Panc1 (cell line): ENCODE results near the gene NDNF. TPM values are rescaled to one million over a fixed set of nuclear protein-coding genes. Genes with fewer than 3 reads are reported as not detected.

ENCODE experiments used
- ATAC-seq: fragments of 200-7000 bp; cut with Tn5 transposase; 2 replicates; pipeline ENCODE4 v1.9.1; 2020; ENCODE audit warnings: mild to moderate bottlenecking, moderate library complexity
- BruUV-seq: library from RNA; stranded (reverse); fragments of 400-500 nt; replicated peaks from 2 replicates; lab custom pipeline; 2021; lab: Mats Ljungman, UMichigan
- CTCF ChIA-PET: fragments of 300-600 bp; sonication (Branson Sonifier 250); formaldehyde crosslinking; loops from one replicate; lab custom pipeline; 2022; ENCODE audit warnings: antibody characterized with exemption; lab: Charles Lee
- POLR2A ChIA-PET: fragments of 300-600 bp; sonication (Branson Sonifier 250); formaldehyde crosslinking; loops from one replicate; lab custom pipeline; 2022; ENCODE audit warnings: antibody characterized with exemption; lab: Charles Lee
- DNase-seq: peaks from one replicate; pipeline ENCODE4 v3.0.0-alpha.2; 2010; ENCODE audit warnings: low read depth, low spot score
- H3K27ac ChIP-seq: 2 replicates; pipeline ENCODE4 v1.5.1; 2011; ENCODE audit warnings: mild to moderate bottlenecking, low read length, inconsistent platforms
- H3K27me3 ChIP-seq: fragments of 200-500 bp; sonication (Bioruptor generic); 2 replicates; pipeline ENCODE4 v1.6.0; 2014; ENCODE audit warnings: low read length, inconsistent platforms; ENCODE audit not compliant: control insufficient read depth, insufficient read depth
- H3K36me3 ChIP-seq: fragments of 200-500 bp; sonication (Bioruptor generic); 2 replicates; pipeline ENCODE4 v1.5.1; 2014; ENCODE audit warnings: inconsistent platforms, mild to moderate bottlenecking, low read length, moderate library complexity; ENCODE audit not compliant: control insufficient read depth, insufficient read depth
- H3K4me1 ChIP-seq: 2 replicates; pipeline ENCODE4 v1.5.1; 2011; ENCODE audit warnings: inconsistent platforms, mild to moderate bottlenecking, low read length, moderate library complexity; ENCODE audit not compliant: control insufficient read depth, insufficient read depth
- H3K4me3 ChIP-seq, 2 experiments: 2 replicates each; pipeline ENCODE4 v1.5.1; 2011 to 2012; ENCODE audit warnings: low read depth in 2 of 2, low read length in 2 of 2, mild to moderate bottlenecking in 2 of 2, inconsistent platforms in 1 of 2, moderate library complexity in 1 of 2
- H3K9me3 ChIP-seq: fragments of 200-500 bp; sonication (Bioruptor generic); 2 replicates; pipeline ENCODE4 v1.5.1; 2014; ENCODE audit warnings: low read depth, mild to moderate bottlenecking, inconsistent platforms, low read length, moderate library complexity; ENCODE audit not compliant: control insufficient read depth, insufficient read depth
- POLR2AphosphoS5 ChIP-seq: IDR thresholded peaks from 2 replicates; pipeline ENCODE4 v1.6.1; 2012; ENCODE audit warnings: mild to moderate bottlenecking, low read depth, low read length, moderate library complexity
- SIN3A ChIP-seq: IDR thresholded peaks from 2 replicates; pipeline ENCODE4 v1.6.1; 2012; ENCODE audit warnings: low read depth, mild to moderate bottlenecking, low read length, moderate library complexity, borderline replicate concordance; ENCODE audit not compliant: insufficient read depth
- TCF7L2 ChIP-seq: IDR thresholded peaks from 2 replicates; pipeline ENCODE4 v1.6.1; 2011; ENCODE audit warnings: mild to moderate bottlenecking, low read depth, low read length, inconsistent platforms
- in situ Hi-C: cut with HindIII; loops from 2 replicates; pipeline ENCODE4 v1.10.0; 2016; ENCODE audit warnings: low sequenced_read_pairs, low pct_unique_long_range_greater_than_20kb
- intact Hi-C: fragments of 100-400 bp; cut with micrococcal nuclease; formaldehyde crosslinking; loops from one replicate; pipeline ENCODE4 v1.10.0; 2022; ENCODE audit not compliant: unreplicated experiment
- total RNA-seq: library from RNA; stranded (reverse); gene quantifications from one replicate; pipeline ENCODE4 v1.2.1, GENCODE V29; 2021; ENCODE audit not compliant: unreplicated experiment
- TF ChIP-seq, protein P1 (sequence below): fragments of 450-650 bp; IDR thresholded peaks from 2 replicates; pipeline ENCODE4 v1.5.1; 2017; ENCODE audit warnings: mild to moderate bottlenecking
- TF ChIP-seq, protein P2 (sequence below), 2 experiments: IDR thresholded peaks; 2 replicates each; pipeline ENCODE4 v1.6.1; 2011 to 2012; ENCODE audit warnings: low read depth in 2 of 2, control low read depth in 1 of 2, low read length in 1 of 2, mild to moderate bottlenecking in 1 of 2, moderate library complexity in 1 of 2; ENCODE audit not compliant: insufficient read depth in 1 of 2

The NDNF gene
- total RNA-seq, 1 experiment from 2014 or later = 0.10 TPM

GRCh38 chr4:121073004-121073435 is 685 bp upstream of the NDNF start:
- in situ Hi-C loops = no loop called here
- no peaks in the 10 kb centered on the region for H3K9me3 ChIP-seq
- ChIA-PET POLR2A (no interaction called here), CTCF (no interaction called here)
- H3K36me3 ChIP-seq = no peaks in the 10 kb centered on the region
- peak overlapping the region; percentile 13 to 23; a peak in 2 of 4 replicates for H3K4me3 ChIP-seq
- H3K27ac ChIP-seq = no peak overlapping the region
- peaks cover 4% of the 10 kb centered on the region for H3K27me3 ChIP-seq
- no peak for TF ChIP-seq POLR2AphosphoS5
- TF ChIP-seq, protein P1, sequence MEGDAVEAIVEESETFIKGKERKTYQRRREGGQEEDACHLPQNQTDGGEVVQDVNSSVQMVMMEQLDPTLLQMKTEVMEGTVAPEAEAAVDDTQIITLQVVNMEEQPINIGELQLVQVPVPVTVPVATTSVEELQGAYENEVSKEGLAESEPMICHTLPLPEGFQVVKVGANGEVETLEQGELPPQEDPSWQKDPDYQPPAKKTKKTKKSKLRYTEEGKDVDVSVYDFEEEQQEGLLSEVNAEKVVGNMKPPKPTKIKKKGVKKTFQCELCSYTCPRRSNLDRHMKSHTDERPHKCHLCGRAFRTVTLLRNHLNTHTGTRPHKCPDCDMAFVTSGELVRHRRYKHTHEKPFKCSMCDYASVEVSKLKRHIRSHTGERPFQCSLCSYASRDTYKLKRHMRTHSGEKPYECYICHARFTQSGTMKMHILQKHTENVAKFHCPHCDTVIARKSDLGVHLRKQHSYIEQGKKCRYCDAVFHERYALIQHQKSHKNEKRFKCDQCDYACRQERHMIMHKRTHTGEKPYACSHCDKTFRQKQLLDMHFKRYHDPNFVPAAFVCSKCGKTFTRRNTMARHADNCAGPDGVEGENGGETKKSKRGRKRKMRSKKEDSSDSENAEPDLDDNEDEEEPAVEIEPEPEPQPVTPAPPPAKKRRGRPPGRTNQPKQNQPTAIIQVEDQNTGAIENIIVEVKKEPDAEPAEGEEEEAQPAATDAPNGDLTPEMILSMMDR = no peak
- no peak for TF ChIP-seq SIN3A
- TF ChIP-seq TCF7L2 = no peak
- TF ChIP-seq, protein P2, sequence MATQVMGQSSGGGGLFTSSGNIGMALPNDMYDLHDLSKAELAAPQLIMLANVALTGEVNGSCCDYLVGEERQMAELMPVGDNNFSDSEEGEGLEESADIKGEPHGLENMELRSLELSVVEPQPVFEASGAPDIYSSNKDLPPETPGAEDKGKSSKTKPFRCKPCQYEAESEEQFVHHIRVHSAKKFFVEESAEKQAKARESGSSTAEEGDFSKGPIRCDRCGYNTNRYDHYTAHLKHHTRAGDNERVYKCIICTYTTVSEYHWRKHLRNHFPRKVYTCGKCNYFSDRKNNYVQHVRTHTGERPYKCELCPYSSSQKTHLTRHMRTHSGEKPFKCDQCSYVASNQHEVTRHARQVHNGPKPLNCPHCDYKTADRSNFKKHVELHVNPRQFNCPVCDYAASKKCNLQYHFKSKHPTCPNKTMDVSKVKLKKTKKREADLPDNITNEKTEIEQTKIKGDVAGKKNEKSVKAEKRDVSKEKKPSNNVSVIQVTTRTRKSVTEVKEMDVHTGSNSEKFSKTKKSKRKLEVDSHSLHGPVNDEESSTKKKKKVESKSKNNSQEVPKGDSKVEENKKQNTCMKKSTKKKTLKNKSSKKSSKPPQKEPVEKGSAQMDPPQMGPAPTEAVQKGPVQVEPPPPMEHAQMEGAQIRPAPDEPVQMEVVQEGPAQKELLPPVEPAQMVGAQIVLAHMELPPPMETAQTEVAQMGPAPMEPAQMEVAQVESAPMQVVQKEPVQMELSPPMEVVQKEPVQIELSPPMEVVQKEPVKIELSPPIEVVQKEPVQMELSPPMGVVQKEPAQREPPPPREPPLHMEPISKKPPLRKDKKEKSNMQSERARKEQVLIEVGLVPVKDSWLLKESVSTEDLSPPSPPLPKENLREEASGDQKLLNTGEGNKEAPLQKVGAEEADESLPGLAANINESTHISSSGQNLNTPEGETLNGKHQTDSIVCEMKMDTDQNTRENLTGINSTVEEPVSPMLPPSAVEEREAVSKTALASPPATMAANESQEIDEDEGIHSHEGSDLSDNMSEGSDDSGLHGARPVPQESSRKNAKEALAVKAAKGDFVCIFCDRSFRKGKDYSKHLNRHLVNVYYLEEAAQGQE (IDR thresholded peaks at IDR 0.05; ENCODE audit: insufficient read depth in 1 of 2, low read depth in 2 of 2, low read length in 1 of 2) = no peak
- BruUV-seq = no TSS peak
- intact Hi-C loops = no loop called here
- ATAC-seq = no peak
- H3K4me1 ChIP-seq = no peaks in the 10 kb centered on the region; the same call in 1 of the 2 replicates
- no peak for DNase-seq

DNA sequence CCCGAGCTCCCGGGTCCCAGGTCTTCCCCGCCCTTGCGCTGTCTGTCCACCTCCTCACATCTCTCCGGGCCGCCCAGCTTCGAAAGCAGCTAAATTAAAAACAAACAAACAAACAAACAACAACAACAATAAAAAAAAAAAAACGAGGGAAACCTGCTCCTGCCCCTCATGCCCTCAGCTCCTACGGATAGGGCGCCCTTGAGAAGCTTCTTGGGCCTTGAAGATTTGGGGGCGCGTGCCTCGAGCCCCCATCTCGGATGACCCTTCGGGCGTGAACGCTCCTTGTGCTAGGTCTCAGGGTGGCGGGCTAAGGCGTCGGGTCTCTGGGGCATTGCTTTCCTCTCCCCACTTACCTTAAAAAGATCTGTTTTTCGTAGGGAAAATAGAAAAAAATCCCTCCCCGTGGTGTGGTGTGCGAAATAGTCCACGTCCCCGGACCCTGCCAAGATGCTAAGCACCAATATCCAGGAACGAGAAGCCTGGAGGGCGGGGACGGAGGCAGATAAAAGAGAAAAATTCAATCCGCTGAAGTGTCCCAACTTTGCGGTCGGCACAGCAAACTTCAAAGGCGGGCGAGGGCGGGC is 603 bp downstream of the NDNF start:
- in situ Hi-C loops = no loop called here
- peak; percentile 23; the same call in 1 of the 2 replicates for ATAC-seq
- Histone ChIP-seq H3K9me3 (no peaks in the 10 kb centered on the region), H3K27ac (no peak overlapping the region), H3K36me3 (no peaks in the 10 kb centered on the region), H3K4me1 (no peaks in the 10 kb centered on the region; the same call in 1 of the 2 replicates), H3K4me3 (peak overlapping the region; percentile 34 to 45), H3K27me3 (peaks cover 4% of the 10 kb centered on the region)
- no TSS peak for BruUV-seq
- ChIA-PET POLR2A (no interaction called here), CTCF (interaction anchor here (0.6 to 1.0 kb wide), 2 partner anchors 46 to 202 kb away, joined by 3 to 9 read pairs; no protein-coding TSS in a partner anchor)
- no peak for DNase-seq
- intact Hi-C loops = no loop called here
- TF ChIP-seq POLR2AphosphoS5 (no peak), TCF7L2 (peak; percentile 95), SIN3A (no peak)
- TF ChIP-seq, protein P1 = no peak
- TF ChIP-seq, protein P2 (IDR thresholded peaks at IDR 0.05; ENCODE audit: insufficient read depth in 1 of 2, low read depth in 2 of 2, low read length in 1 of 2) = no peak
